ENCODE measurements around the gene PRPF38B.

DNA sequence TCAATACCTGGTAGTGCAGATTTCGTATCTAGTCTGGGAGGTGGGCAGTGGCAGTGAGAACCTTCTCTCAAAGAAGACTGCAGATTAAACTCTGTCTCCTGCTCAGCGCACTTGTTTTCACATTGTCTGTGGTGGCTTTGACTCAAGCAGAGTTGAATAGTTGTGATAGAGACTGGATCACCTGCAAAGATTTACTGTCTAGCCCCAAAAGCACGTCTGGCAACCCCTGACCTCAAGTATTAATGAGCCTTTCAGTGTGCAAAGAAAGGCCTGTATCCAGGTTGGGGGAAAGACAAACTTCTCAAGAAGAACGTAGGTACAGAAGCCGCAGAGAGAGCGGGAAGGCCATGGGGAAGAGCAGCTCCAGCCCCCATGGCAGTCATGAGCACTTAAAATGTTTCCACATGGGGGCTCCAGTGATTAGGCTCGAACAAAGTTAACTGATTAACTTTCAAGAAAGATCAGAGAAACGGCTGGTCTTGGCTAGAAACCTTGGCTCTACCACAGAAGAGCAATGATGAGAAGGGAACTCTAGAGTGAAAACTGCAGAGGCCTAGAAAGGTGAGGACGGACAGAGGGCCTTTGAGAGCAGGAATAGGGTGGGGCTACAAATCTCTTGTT is 46.4 kb upstream of the PRPF38B start:
- no peak for TF ChIP-seq CTCF (IDR thresholded peaks at IDR 0.05; ENCODE audit: low read depth, low read length)
- no peak for TF ChIP-seq MAX (IDR thresholded peaks at IDR 0.05; ENCODE audit: low read depth, low read length)
- no peak for TF ChIP-seq POLR2A (IDR thresholded peaks at IDR 0.05; ENCODE audit: extremely low read depth, insufficient read length)
- TF ChIP-seq MYC (IDR thresholded peaks at IDR 0.05; ENCODE audit: low read depth, low read length), result no peak
